H9 (cell line): Measurements from ENCODE around the gene NKAIN4. TPM values are rescaled to one million over a fixed set of nuclear protein-coding genes. Genes with fewer than 3 reads are reported as not detected.

Experiments used
- DNase-seq: peaks from one replicate; pipeline ENCODE4 v3.0.0-alpha.2; 2017
- H2AFZ ChIP-seq: one replicate; pipeline ENCODE4 v1.6.1; 2013; ENCODE audit warnings: mild to moderate bottlenecking, low read length, control low read depth, moderate library complexity
- H2AK5ac ChIP-seq: 2 replicates; pipeline ENCODE4 v1.6.1; 2013; ENCODE audit warnings: low read length, control low read depth, mixed read lengths; ENCODE audit not compliant: insufficient read length
- H2BK120ac ChIP-seq: one replicate; pipeline ENCODE4 v1.6.1; 2013; ENCODE audit warnings: low read depth, mild to moderate bottlenecking, low read length, control low read depth, inconsistent platforms; ENCODE audit not compliant: poor library complexity, severe bottlenecking
- H2BK12ac ChIP-seq: 2 replicates; pipeline ENCODE4 v1.6.1; 2013; ENCODE audit warnings: low read length, control low read depth, mixed read lengths, low read depth; ENCODE audit not compliant: insufficient read length
- H2BK15ac ChIP-seq: 2 replicates; pipeline ENCODE4 v1.6.1; 2013; ENCODE audit warnings: low read depth, low read length, control low read depth
- H2BK20ac ChIP-seq: one replicate; pipeline ENCODE4 v1.6.1; 2013; ENCODE audit warnings: low read depth, mild to moderate bottlenecking, low read length, control low read depth, inconsistent platforms; ENCODE audit not compliant: poor library complexity, severe bottlenecking
- H2BK5ac ChIP-seq: 2 replicates; pipeline ENCODE4 v1.6.1; 2013; ENCODE audit warnings: low read length, control low read depth, mixed read lengths; ENCODE audit not compliant: insufficient read length
- H3K14ac ChIP-seq: 2 replicates; pipeline ENCODE4 v1.6.1; 2013; ENCODE audit warnings: low read length, control low read depth; ENCODE audit not compliant: insufficient read depth
- H3K18ac ChIP-seq: 2 replicates; pipeline ENCODE4 v1.6.1; 2013; ENCODE audit warnings: low read depth, mild to moderate bottlenecking, mixed read lengths, low read length, control low read depth; ENCODE audit not compliant: insufficient read length
- H3K23ac ChIP-seq: 2 replicates; pipeline ENCODE4 v1.6.1; 2013; ENCODE audit warnings: low read length, control low read depth, mixed read lengths, low read depth; ENCODE audit not compliant: insufficient read length
- H3K23me2 ChIP-seq: 2 replicates; pipeline ENCODE4 v1.6.1; 2013; ENCODE audit warnings: low read depth, mild to moderate bottlenecking, mixed read lengths, low read length, control low read depth; ENCODE audit not compliant: insufficient read length, poor library complexity, severe bottlenecking
- H3K27ac ChIP-seq: 2 replicates; pipeline ENCODE4 v1.5.1; 2013; ENCODE audit warnings: low read length, control low read depth, mixed read lengths, low read depth; ENCODE audit not compliant: insufficient read length
- H3K27me3 ChIP-seq: 2 replicates; pipeline ENCODE4 v1.6.1; 2013; ENCODE audit warnings: low read length, control low read depth, inconsistent platforms; ENCODE audit not compliant: insufficient read depth
- H3K4ac ChIP-seq: 2 replicates; pipeline ENCODE4 v1.6.1; 2013; ENCODE audit warnings: low read depth, mild to moderate bottlenecking, control low read depth, inconsistent platforms, low read length, moderate library complexity
- H3K4me1 ChIP-seq: 2 replicates; pipeline ENCODE4 v1.6.1; 2013; ENCODE audit warnings: low read length, control low read depth, inconsistent platforms; ENCODE audit not compliant: insufficient read depth
- H3K4me2 ChIP-seq: 2 replicates; pipeline ENCODE4 v1.6.1; 2013; ENCODE audit warnings: low read length, control low read depth, mixed read lengths; ENCODE audit not compliant: insufficient read length, insufficient read depth
- H3K56ac ChIP-seq: 2 replicates; pipeline ENCODE4 v1.6.1; 2013; ENCODE audit warnings: low read depth, mild to moderate bottlenecking, mixed read lengths, low read length, control low read depth; ENCODE audit not compliant: insufficient read length
- H3K79me1 ChIP-seq: 2 replicates; pipeline ENCODE4 v1.6.1; 2013; ENCODE audit warnings: low read depth, mild to moderate bottlenecking, moderate library complexity, low read length, control low read depth, inconsistent platforms; ENCODE audit not compliant: insufficient read depth, poor library complexity, severe bottlenecking
- H3K79me2 ChIP-seq: 2 replicates; pipeline ENCODE4 v1.6.1; 2013; ENCODE audit warnings: low read length, control low read depth, inconsistent platforms; ENCODE audit not compliant: insufficient read depth
- H3K9ac ChIP-seq: 2 replicates; pipeline ENCODE4 v1.6.1; 2013; ENCODE audit warnings: low read length, control low read depth, mixed read lengths; ENCODE audit not compliant: insufficient read length; ENCODE audit errors: extremely low read depth
- H3K9me3 ChIP-seq: one replicate; pipeline ENCODE4 v1.6.1; 2013; ENCODE audit warnings: low read depth, low read length, inconsistent platforms; ENCODE audit not compliant: control insufficient read depth
- H3T11ph ChIP-seq: one replicate; pipeline ENCODE4 v1.6.1; 2013; ENCODE audit warnings: mild to moderate bottlenecking, low read length, control low read depth, inconsistent platforms
- H4K20me1 ChIP-seq: one replicate; pipeline ENCODE4 v1.6.1; 2013; ENCODE audit not compliant: control insufficient read depth, insufficient read length, insufficient read depth
- H4K5ac ChIP-seq: 2 replicates; pipeline ENCODE4 v1.6.1; 2013; ENCODE audit warnings: low read depth, mild to moderate bottlenecking, mixed read lengths, low read length, control low read depth; ENCODE audit not compliant: insufficient read length
- H4K8ac ChIP-seq: replicated peaks from 2 replicates; pipeline ENCODE4 v1.6.1; 2013; ENCODE audit warnings: low read length, control low read depth, mixed read lengths, low read depth; ENCODE audit not compliant: insufficient read length
- H4K91ac ChIP-seq: 2 replicates; pipeline ENCODE4 v1.6.1; 2013; ENCODE audit warnings: low read depth, mild to moderate bottlenecking, moderate library complexity, mixed read lengths, low read length, control low read depth; ENCODE audit not compliant: insufficient read length
- H3K27ac Mint-ChIP-seq, 3 experiments: 2 replicates in 2 of 3; 3 replicates in 1 of 3; pipeline ENCODE4 v1.8.0; 2020 to 2021; ENCODE audit warnings: mixed read lengths in 3 of 3, mild to moderate bottlenecking in 1 of 3, moderate library complexity in 1 of 3
- H3K27me3 Mint-ChIP-seq: 2 replicates; pipeline ENCODE4 v1.8.0; 2021; ENCODE audit warnings: low read depth, mild to moderate bottlenecking, moderate library complexity, mixed read lengths
- H3K36me3 Mint-ChIP-seq, 3 experiments: 2 replicates in 2 of 3; 3 replicates in 1 of 3; pipeline ENCODE4 v1.8.0; 2020 to 2021; ENCODE audit warnings: low read depth in 3 of 3, mixed read lengths in 3 of 3; ENCODE audit not compliant: insufficient read depth in 1 of 3
- H3K4me1 Mint-ChIP-seq, 2 experiments: 2 replicates each; pipeline ENCODE4 v1.8.0; 2020; ENCODE audit warnings: mixed read lengths in 2 of 2
- H3K4me3 Mint-ChIP-seq, 2 experiments: 2 replicates in 1 of 2; 3 replicates in 1 of 2; pipeline ENCODE4 v1.8.0; 2020 to 2021; ENCODE audit warnings: mild to moderate bottlenecking in 2 of 2, mixed read lengths in 2 of 2, moderate library complexity in 1 of 2
- H3K9me3 Mint-ChIP-seq, 2 experiments: 2 replicates in 1 of 2; 3 replicates in 1 of 2; pipeline ENCODE4 v1.8.0; 2020; ENCODE audit warnings: mild to moderate bottlenecking in 2 of 2, mixed read lengths in 2 of 2, moderate library complexity in 1 of 2
- WGBS: extraction: QIAGEN DNeasy Blood & Tissue Kit; methylation state at CpG from one replicate; pipeline ENCODE4 v1.1.7; 2013; ENCODE audit warnings: missing lambda C conversion rate, low lambda C conversion rate, mixed read lengths; ENCODE audit not compliant: insufficient read length; ENCODE audit errors: extremely low coverage; 5-methylcytosine and 5-hydroxymethylcytosine counted together
- total RNA-seq: library from RNA; stranded (reverse); gene quantifications from 2 replicates; pipeline ENCODE4 v1.2.1, GENCODE V29; 2021
- TF ChIP-seq, protein P1 (sequence below): fragments of 200-600 bp; sonication (generic); conservative IDR thresholded peaks from 3 replicates; pipeline ENCODE4 v1.8.0; 2021; ENCODE audit warnings: antibody characterized with exemption, mild to moderate bottlenecking

NKAIN4 gene
- total RNA-seq, 1 experiment from 2014 or later = 20.9 TPM

DNA sequence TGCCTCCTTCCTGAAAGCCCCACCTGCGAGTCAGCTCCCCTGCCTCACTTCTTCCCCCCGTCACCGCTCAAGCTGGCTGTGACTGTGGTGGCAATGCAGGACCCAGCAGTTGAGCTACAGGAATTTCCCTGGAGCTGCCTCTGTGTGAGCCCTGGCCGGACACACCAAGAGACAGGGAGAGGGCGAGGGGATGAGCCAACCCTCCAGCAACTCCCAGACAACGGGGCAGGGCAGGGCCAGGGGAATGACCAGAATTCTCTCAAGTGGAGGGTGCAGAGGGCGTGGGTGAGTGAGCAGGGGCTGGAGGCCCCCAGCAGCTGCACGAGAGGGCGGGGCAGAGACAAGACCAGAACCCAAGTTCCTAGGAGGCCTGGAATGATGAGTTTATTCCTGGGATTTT lies 13.4 kb upstream of the NKAIN4 start:
- no peak overlapping the region for H2BK120ac ChIP-seq
- no peak overlapping the region for H2AFZ ChIP-seq
- no peak overlapping the region for H3K9ac ChIP-seq
- Mint-ChIP-seq H3K36me3 (no peaks in the 10 kb centered on the region), H3K27me3 (peaks cover 15% of the 10 kb centered on the region), H3K27ac (no peak overlapping the region; a peak in 2 of 7 replicates), H3K4me3 (no peak overlapping the region), H3K4me1 (peaks cover 12 to 25% of the 10 kb centered on the region in 2 experiments), H3K9me3 (no peaks in the 10 kb centered on the region)
- no peak overlapping the region for H4K91ac ChIP-seq
- no peaks in the 10 kb centered on the region for H3K27me3 ChIP-seq
- H3K14ac ChIP-seq = no peak overlapping the region; the same call in 1 of the 2 replicates
- H3K4me1 ChIP-seq = no peaks in the 10 kb centered on the region
- no peak overlapping the region for H4K5ac ChIP-seq
- H3K23ac ChIP-seq = no peak overlapping the region
- no peak overlapping the region for H3K4me2 ChIP-seq
- WGBS = no CpG with 5 or more reads among the region's 9 CpGs
- H3K56ac ChIP-seq = no peak overlapping the region
- H3K4ac ChIP-seq = no peak overlapping the region
- DNase-seq = no peak
- no peak overlapping the region for H3T11ph ChIP-seq
- no peak overlapping the region for H3K27ac ChIP-seq
- no peak overlapping the region for H2BK12ac ChIP-seq
- no peak overlapping the region for H2BK5ac ChIP-seq
- H3K18ac ChIP-seq = no peak overlapping the region
- TF ChIP-seq, protein P1, sequence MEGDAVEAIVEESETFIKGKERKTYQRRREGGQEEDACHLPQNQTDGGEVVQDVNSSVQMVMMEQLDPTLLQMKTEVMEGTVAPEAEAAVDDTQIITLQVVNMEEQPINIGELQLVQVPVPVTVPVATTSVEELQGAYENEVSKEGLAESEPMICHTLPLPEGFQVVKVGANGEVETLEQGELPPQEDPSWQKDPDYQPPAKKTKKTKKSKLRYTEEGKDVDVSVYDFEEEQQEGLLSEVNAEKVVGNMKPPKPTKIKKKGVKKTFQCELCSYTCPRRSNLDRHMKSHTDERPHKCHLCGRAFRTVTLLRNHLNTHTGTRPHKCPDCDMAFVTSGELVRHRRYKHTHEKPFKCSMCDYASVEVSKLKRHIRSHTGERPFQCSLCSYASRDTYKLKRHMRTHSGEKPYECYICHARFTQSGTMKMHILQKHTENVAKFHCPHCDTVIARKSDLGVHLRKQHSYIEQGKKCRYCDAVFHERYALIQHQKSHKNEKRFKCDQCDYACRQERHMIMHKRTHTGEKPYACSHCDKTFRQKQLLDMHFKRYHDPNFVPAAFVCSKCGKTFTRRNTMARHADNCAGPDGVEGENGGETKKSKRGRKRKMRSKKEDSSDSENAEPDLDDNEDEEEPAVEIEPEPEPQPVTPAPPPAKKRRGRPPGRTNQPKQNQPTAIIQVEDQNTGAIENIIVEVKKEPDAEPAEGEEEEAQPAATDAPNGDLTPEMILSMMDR = no peak
- no peaks in the 10 kb centered on the region for H3K79me1 ChIP-seq
- H2BK15ac ChIP-seq = no peak overlapping the region
- no peaks in the 10 kb centered on the region for H3K9me3 ChIP-seq
- no peaks in the 10 kb centered on the region for H3K79me2 ChIP-seq
- no peaks in the 10 kb centered on the region for H4K20me1 ChIP-seq
- no peak overlapping the region for H2BK20ac ChIP-seq
- H2AK5ac ChIP-seq = no peak overlapping the region
- H3K23me2 ChIP-seq = no peaks in the 10 kb centered on the region
- H4K8ac ChIP-seq = no peak overlapping the region
